Fibroblast of skin of back (primary cell): ENCODE data around the gene SLC44A1.

Source experiments
- DNase-seq: peaks from one replicate; pipeline ENCODE4 v3.0.0-alpha.2; 2013

SLC44A1 gene

GRCh38 chr9:105396901-105397300, 152.4 kb downstream of the SLC44A1 start:
- DNase-seq: no peak

DNA sequence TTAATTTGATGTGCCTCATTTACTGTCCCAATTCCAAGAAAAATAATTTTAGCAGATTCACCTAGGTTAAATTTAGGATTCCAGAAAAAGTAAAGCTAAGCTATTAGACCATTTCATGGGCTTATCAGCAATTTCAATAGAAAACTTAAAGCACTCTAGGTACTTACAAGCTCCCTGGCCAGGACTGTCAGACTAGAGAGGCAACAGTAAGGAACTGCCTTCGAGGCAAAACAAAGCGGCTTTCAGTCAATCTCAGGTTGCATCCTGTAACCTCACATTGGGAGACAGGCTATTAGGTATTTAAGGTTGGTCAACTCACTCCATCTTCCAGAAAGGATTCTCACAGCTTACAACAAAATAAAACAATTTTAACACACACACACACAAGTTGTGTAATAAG, 154.7 kb downstream of the SLC44A1 start:
- DNase-seq: no peak

- peak; percentile 17 for DNase-seq
These were observed 157.2 kb downstream of the SLC44A1 start for GRCh38 chr9:105401651-105402050.

GRCh38 chr9:105403552-105404248, 159.2 kb downstream of the SLC44A1 start:
- DNase-seq: no peak

DNA sequence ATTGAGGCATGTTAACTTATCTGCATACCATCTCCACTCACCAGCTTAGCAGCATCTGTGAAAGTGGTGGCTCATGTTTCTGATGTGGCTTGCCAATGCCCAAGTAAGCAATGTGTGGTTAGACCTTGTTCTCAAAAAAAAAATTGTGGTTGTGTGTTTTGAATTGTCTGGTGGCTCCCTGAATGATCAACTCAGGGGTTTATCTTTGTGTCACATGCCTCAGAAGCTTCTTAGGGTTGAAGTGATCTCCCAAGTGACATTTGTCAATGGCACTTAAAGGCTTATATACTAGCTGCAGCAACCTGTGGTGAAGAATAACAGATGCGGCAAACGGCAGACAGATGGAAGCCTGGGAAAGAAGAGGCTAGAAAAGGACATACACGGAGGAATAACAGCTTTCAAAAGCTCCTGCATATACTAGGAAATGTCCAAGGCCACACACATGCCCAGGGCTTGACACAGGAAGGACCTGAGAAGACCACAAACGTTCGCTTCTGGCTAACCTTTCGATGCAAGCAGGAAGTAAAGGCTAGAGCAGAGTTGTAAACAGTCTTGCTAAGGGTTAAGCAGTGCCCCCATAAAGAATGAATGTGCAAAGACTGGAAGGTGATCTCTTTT, 161.2 kb downstream of the SLC44A1 start:
- peak; percentile 10 for DNase-seq

DNA sequence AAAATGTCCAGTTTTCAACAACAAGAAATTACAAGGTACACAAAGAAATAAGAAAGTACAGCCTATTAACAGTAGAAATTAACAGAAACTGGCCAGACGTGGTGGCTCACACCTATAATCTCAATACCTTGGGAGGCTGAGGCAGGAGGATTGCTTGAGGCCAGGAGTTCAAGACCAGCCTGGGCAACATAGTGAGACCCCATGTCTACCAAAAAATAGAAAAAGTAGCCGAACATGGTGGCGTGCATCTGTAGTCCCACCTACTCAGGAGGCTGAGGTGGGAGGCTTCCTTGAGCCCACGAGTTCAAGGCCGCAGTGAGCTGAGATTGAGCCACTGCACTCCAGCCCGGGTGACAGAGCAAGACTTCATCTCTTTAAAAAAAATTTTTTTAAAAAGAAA, 161.9 kb downstream of the SLC44A1 start:
- DNase-seq: no peak

GRCh38 chr9:105413525-105413924, 169.1 kb downstream of the SLC44A1 start:
- peak; percentile 46 for DNase-seq

DNA sequence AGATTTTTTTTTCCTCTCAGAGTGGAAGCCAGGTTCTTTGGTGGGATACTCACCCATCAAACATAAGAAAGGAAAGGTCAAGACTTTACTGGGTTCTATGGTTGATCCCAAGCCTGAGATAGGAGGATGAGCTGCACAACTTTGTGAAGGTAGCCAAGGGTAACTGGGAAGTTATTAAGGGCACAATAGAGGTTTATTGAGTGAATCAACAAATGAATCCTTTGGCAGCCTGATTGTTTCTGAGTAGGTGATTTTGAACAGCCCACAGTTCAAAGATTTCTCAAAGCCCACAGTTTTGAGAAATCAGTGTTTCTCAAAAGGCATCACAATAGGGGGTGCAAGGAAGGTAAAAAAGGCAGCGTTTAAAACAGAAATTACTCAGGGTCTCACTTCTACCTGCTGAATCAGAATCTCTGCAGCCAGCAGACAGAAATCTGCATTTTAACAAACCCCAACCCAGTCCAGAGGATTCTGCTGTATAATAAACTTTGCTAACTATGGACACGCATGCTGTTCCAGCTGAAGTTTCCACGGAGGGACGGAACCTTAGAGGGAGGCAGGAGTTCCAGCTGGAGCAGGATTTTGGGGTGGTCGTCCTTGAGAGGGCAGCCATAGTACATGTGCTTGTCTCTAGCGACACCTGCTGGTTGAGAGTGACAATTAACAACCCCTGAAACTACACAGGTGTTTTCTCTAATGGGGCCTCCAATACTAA, 170.7 kb downstream of the SLC44A1 start:
- peak; percentile 46 for DNase-seq

- DNase-seq: no peak
These were observed 171.2 kb downstream of the SLC44A1 start for GRCh38 chr9:105415662-105415980.

DNA sequence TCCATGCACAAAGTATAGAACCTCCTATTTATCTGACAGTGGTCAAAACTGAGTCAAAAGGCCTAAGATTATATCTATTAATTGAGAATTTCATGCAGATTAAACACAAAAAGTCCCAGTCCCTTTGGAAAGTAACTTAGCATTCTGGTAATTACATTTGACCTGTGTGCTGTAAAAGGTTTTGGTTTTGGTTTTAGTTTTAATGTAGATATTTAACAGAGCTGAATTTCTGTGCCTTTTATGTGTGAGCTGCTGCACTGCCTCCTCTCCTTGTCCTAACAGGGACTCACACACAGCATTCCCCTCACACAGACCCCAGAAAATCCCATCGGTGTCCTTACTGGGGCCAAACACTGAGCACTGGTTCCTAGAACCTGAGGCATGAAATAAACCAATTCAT, 172.4 kb downstream of the SLC44A1 start:
- DNase-seq: no peak

DNA sequence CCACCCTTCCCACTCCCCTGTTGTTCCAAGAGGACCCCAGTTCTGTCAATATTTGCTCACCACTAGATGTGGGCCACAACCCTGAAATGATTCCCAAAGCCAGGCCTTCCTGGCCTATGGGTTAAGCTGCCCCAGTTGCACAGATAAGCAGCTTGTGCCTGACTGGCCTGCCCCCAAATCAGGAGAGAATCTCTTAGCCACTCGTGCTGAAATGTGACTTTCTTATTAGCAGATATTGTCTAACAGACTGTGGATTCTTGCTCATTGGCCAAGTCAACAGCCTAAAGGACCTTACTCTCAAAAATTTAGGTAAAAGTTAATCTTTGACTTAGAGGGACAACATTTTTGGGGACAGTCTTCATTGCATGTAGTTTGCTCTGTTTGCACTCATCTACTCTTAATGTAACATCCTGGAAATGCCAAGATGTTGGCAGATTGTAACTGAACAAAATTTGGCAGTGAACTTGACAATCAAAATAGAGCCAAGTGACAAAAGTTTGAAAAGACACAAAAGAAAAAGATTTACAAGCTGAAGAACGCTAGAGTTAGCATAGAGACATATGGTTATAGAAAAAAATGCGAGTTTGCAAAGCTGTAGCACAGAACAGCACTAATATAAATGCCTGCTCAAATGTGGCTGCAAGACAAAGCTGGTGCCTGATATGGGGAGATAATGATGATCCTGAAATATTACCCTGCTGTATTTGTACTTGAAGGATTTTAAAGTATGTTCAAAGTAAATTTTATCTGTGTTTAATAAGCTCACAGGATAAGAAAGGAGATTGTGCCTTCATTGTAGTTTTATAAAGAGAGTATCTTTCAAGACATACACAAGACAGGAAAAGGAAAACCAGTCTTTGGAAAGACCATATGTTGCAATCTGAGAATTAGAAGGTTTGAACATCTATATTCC, 174.4 kb downstream of the SLC44A1 start:
- no peak for DNase-seq

- no peak for DNase-seq
These were observed 175.6 kb downstream of the SLC44A1 start for GRCh38 chr9:105419816-105420597.

GRCh38 chr9:105421154-105421553, 176.7 kb downstream of the SLC44A1 start:
- no peak for DNase-seq

GRCh38 chr9:105421864-105422263, 177.4 kb downstream of the SLC44A1 start:
- no peak for DNase-seq

GRCh38 chr9:105425816-105426433, 181.5 kb downstream of the SLC44A1 start:
- peak; percentile 30 for DNase-seq

DNA sequence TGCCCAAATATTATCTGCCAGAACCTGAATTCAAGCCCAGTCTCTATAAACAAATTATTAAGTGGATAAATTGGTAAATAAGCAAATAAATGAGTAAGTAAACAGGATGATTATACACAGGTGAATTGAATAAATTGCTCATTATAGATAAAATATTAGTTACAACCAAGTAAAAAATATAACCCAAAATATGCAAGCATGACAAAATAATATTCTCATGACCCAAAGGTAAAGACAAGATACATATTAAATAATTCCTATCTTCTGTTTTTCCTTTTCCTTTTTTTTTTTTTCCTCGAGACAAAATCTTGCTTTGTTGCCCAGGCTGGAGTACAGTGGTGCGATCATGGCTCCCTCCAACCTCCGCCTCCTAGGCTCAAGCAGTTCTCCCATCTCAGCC, 182.2 kb downstream of the SLC44A1 start:
- no peak for DNase-seq

- DNase-seq: no peak
These were observed 187.2 kb downstream of the SLC44A1 start for GRCh38 chr9:105431424-105432246.

- no peak for DNase-seq
These were observed 187.9 kb downstream of the SLC44A1 start for GRCh38 chr9:105432247-105432842.

DNA sequence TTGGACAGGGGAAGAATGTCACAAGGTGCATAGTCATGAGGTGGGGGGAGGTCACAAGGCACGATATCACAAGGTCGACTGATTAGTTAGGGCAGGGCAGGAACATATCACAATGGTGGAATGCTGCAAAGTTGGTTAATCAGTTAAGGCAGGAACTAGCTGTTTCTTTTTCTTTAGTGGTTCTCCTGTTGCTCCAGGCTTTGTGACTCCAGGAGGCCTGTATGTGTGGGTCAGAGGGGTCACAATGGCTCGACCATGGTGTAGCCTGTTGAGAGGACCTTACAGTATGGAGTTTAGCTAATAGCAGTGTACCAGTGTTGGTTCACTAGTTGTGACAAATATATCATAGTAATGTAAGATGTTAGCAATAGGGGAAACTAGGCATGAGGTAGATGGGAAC, 191.0 kb downstream of the SLC44A1 start:
- no peak for DNase-seq

GRCh38 chr9:105436783-105437182, 192.3 kb downstream of the SLC44A1 start:
- DNase-seq: no peak
